Sciatic nerve (tissue), 2 donors: ENCODE data around the gene QSOX2. TPM values are rescaled to one million over a fixed set of nuclear protein-coding genes. Genes with fewer than 3 reads are reported as not detected.

Experiments
- ATAC-seq: fragments of 200-7000 bp; cut with Tn5 transposase; one replicate; pipeline ENCODE4 v1.9.1; 2020; ENCODE audit warnings: mild to moderate bottlenecking, moderate library complexity
- DNase-seq: peaks from one replicate; pipeline ENCODE4 v3.0.0-alpha.2; 2020; ENCODE audit warnings: low spot score
- intact Hi-C: fragments of 100-400 bp; cut with DNase I; formaldehyde crosslinking; loops from one replicate; pipeline ENCODE4 v1.14.2; 2022
- total RNA-seq: library from RNA; stranded (reverse); fragmentation: NEBNext Ultra II Directional; extraction: Animal tissue kit (Norgen Biotek cat#: 25700); gene quantifications from one replicate; pipeline ENCODE4 v1.2.1, GENCODE V29; 2021
- donor health status: DM: no; HTN: no; CAD: no.
- donor health status: DM: no; HTN: no; CAD: no.

Gene QSOX2
- total RNA-seq, 1 donor from 2014 or later, result 7.5 TPM

- DNase-seq (no peak), ATAC-seq (no peak)
- intact Hi-C loops, result no loop called here
Observed at GRCh38 chr9:136187683-136188586, 57.7 kb downstream of the QSOX2 start.

- no peak for ATAC-seq
- intact Hi-C loops, result no loop called here
Observed at GRCh38 chr9:136187197-136187596, 58.4 kb downstream of the QSOX2 start.

GRCh38 chr9:136186386-136186785 is 59.2 kb downstream of the QSOX2 start:
- intact Hi-C loops, result no loop called here
- DNase-seq (no peak), ATAC-seq (no peak)

More at GRCh38 chr9:136187197-136187596, 58.4 kb downstream of the QSOX2 start:
- DNase-seq, result no peak

- no peak for DNase-seq
- no peak for ATAC-seq
- intact Hi-C loops, result no loop called here
Observed at GRCh38 chr9:136185596-136186366, 59.8 kb downstream of the QSOX2 start.

GRCh38 chr9:136185066-136185465 is 60.5 kb downstream of the QSOX2 start:
- DNase-seq (no peak), ATAC-seq (no peak)
- intact Hi-C loops, result no loop called here

- intact Hi-C loops, result no loop called here
- DNase-seq, result no peak
Observed at GRCh38 chr9:136182850-136183422, 62.7 kb downstream of the QSOX2 start.

GRCh38 chr9:136182420-136182787 is 63.2 kb downstream of the QSOX2 start:
- no peak for ATAC-seq

More at GRCh38 chr9:136182850-136183422, 62.7 kb downstream of the QSOX2 start:
- ATAC-seq, result no peak

GRCh38 chr9:136181784-136182419 is 63.7 kb downstream of the QSOX2 start:
- intact Hi-C loops, result no loop called here
- ATAC-seq, result no peak
- no peak for DNase-seq

More at GRCh38 chr9:136182420-136182787, 63.2 kb downstream of the QSOX2 start:
- no peak for DNase-seq
- intact Hi-C loops, result no loop called here

- ATAC-seq (no peak), DNase-seq (no peak)
- intact Hi-C loops, result no loop called here
Observed at GRCh38 chr9:136180586-136180985, 65.0 kb downstream of the QSOX2 start.

- intact Hi-C loops, result no loop called here
- DNase-seq, result no peak
- ATAC-seq, result no peak
Observed at GRCh38 chr9:136179761-136180160, 65.9 kb downstream of the QSOX2 start.

GRCh38 chr9:136179101-136179616 is 66.5 kb downstream of the QSOX2 start:
- DNase-seq (no peak), ATAC-seq (no peak)
- intact Hi-C loops, result no loop called here

GRCh38 chr9:136178773-136179075 is 66.9 kb downstream of the QSOX2 start:
- intact Hi-C loops, result no loop called here
- no peak for DNase-seq
- no peak for ATAC-seq

GRCh38 chr9:136178061-136178772 is 67.4 kb downstream of the QSOX2 start:
- ATAC-seq, result no peak
- intact Hi-C loops, result no loop called here
- no peak for DNase-seq

GRCh38 chr9:136177224-136177623 is 68.4 kb downstream of the QSOX2 start:
- intact Hi-C loops, result no loop called here
- no peak for DNase-seq
- no peak for ATAC-seq

GRCh38 chr9:136175616-136176197 is 69.9 kb downstream of the QSOX2 start:
- ATAC-seq, result no peak
- no peak for DNase-seq
- intact Hi-C loops, result no loop called here

GRCh38 chr9:136174779-136175615 is 70.6 kb downstream of the QSOX2 start:
- intact Hi-C loops, result no loop called here
- ATAC-seq (no peak), DNase-seq (no peak)

- DNase-seq (no peak), ATAC-seq (no peak)
- intact Hi-C loops, result no loop called here
Observed at GRCh38 chr9:136173648-136174290, 71.8 kb downstream of the QSOX2 start.
